ENCODE measurements around the gene IL5.

IL5 gene

DNA sequence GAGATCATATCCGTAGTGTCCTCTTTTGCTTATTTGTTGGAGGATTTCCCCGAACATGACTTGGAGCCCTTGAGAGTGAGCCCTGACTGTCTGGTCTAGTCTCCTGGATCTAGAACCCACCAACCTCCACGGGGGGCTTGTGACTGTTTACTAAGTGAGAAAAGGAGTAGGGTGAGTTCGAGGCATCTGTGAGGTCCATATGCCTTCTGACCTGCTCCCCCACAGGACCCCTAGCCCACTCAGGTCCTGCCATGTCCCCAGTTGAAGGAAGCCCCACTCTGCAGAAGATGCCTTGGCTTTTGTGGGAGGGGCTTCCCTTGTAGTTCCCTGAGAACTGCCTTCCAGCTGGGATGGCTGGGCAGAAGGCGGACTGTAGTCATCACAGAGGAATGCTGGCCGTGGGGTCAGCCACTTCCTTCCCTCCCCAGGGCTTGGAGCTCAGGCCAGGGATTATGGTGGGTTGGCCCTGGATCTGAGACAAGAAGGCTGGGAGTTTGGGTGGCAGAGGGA, 45.8 kb downstream of the IL5 start:
- no peak for DNase-seq

DNA sequence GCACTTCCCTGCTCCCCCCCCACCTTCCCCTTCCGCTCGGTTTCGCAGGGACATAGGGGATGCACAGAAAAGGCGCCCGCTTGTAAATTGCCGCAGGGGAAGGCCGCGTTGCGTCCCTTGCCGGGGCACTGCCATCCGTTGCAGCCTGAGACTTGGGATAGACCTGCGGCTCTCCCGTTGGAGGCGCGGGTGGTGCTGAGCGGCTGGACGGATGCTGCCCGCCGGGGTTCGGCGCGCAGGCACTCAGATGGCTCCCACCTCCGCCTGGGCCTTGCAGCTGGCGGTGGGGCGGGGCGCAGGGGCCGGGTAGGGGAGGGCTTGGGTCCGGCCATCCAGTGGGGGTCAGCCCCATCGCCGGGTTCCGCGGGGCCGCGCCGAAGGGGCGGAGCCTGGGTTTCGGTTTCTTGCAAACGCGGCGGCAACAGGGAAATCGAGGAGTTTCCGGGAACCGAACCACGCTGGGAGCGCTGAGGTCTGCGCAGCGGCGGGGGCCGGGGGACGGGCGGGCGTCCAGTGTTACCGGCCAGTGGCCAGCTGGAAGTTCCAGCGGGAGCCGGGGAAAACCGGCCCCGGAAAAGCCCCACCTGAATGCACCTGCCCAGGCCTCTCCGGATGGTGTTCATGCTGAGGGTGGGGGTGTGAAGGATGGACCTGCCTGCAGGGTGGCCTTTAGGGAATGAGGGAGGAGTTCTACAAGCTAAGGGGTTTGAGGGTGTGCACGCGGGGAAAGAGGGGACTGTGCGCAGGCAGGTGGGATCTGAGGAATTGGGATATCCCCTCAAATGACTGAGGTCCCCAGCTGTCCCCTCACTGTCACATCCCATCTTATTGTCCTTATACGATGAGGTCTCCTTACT, 46.5 kb downstream of the IL5 start:
- DNase-seq = peak; percentile 74

DNA sequence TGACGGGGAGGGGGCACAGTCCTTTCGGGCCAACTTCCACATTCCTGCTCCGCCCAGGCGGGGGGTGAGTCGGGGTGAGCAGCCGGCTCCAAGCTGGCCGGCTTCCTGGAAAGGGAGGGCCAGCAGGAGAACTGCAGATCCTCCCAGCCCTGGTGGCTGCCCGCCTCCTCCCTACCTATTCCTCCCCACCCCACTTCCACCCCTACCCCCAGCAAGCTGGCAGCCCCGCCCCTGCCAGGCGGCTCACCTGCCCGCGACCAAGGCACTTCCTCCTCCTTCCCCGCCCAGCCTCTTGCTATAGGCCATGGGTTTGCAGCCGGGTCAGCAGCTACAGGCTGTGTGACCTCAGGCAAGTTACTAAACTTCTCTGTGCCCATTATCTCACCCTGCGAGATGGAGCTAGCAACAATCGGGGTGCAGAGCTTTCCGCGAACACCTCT, 47.1 kb downstream of the IL5 start:
- peak; percentile 96 for DNase-seq

DNA sequence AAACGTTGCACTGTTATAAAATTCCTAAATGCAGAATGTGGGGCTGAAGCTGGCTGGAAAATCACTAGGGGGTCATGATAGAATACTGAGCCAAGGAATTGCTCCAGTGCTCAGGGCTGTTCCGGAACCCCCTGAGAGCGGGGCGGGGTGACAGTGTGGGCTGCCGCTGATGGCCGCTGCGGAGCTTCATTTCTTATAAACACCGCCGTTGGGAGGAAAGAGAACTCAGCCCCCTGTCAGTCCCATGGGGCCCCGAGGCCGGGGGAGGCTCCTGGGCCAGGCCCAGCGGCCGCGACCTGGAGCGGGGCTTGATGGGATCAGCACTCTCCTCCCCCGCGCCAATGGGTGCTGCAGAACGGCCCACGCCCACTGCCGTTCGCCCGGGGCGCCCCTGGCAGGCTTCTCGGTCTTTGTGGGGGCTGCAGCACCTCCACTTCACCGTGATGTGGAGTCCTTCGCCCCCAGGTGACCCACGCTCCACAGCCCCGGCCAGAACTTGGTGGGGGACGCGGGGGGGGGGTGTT, 47.6 kb downstream of the IL5 start:
- DNase-seq = peak; percentile 55

DNA sequence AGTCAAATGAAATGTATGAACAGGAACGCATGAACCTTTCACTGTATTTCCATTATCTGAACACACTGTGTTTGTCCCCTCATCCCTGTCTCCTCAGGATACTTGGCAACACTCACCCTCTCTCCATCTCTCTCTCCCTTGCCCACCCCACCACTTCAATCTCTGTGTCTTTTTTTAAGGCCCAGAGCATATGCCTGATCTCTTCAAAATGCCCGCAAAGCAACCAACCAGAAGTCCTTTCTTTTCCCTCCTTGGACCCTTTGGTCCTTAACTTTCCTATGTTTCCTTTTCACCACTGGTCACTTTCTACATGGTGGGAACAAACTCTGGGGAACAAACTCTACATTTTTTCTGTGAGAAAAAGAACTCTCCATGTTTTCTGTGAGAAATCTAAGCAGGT, 49.5 kb downstream of the IL5 start:
- no peak for DNase-seq

DNA sequence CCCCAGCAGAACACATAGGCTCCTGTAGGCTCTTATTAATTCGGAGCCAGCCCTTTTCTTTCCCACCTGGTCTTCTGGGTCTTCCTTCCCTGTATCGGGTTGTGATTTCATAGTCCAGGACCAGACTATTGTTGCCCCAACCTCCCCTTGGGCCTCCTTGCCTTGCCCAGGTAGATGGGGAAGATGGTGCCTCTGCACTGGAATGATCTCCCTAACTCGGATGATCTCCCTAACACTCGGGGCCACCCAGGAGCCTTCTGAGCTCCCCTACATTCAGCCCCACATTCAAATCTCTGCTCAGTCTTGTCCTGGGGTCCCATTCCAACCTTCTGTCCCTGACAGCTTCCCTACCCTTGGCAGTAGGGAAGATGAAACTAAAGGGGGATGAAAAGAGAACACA, 50.1 kb downstream of the IL5 start:
- DNase-seq = no peak

DNA sequence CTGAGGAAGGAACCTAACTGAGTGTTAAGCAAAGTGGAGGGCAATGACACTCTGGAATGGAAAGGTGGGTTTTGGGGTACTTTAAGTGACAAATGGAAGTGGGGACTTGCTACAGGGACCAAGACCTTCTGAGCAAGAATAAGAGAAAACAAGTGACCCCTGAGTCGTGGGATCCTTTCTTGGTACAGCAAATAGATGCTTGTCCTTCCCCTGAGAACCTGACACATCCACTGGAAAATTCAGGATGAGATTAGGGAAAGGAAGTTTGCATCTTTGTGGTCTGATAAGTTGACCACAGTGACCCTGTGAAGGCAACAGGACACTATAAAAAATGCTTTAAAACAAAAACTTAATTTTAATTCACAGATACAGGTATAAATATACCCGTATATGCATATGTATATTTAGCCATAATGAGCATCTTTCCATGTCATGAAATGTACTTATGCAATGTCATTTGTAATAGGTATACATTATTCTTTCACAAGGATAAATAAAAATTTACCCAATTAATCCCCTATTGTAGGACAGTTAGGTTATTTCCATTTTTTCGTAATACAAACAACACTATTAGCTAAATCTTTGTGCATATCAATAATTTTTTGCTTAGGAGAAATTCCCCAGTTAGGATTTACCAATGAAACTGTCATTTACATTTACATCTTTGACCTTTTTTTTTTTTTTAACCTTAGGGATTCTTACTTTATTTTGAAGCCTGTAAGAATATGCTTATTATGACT, 50.8 kb downstream of the IL5 start:
- DNase-seq = no peak
